Adrenal gland (tissue), 12 donors: ENCODE results near the gene TMEM270. TPM values are rescaled to one million over a fixed set of nuclear protein-coding genes. Genes with fewer than 3 reads are reported as not detected.
A peak's percentile ranks its signal among the peaks of the same experiment; 100 is the strongest.

ENCODE experiments used
- DNase-seq, 7 donors: peaks; one replicate each; pipeline ENCODE4 v3.0.0-alpha.2; 2019 to 2020
- H3K27ac ChIP-seq, 5 donors: fragments of 200-600 bp; sonication (generic) in 4 of 5; 1 replicate in 3 of 5; 2 replicates in 2 of 5; pipeline versions ENCODE4 v1.5.1 to v1.8.0; 2016 to 2020; ENCODE audit warnings: mild to moderate bottlenecking in 1 of 5
- H3K27me3 ChIP-seq: fragments of 200-600 bp; 2 replicates; pipeline ENCODE4 v1.8.0; 2021
- H3K36me3 ChIP-seq, 2 donors: fragments of 200-600 bp; replicated peaks in 1 of 2; 1 replicate in 1 of 2; 2 replicates in 1 of 2; pipeline versions ENCODE4 v1.5.1 to v1.8.0; 2018 to 2022
- H3K4me1 ChIP-seq, 2 donors: fragments of 200-600 bp; replicated peaks in 1 of 2; 1 replicate in 1 of 2; 2 replicates in 1 of 2; pipeline versions ENCODE4 v1.5.1 to v1.8.0; 2018 to 2021
- H3K4me3 ChIP-seq, 4 donors: fragments of 200-600 bp; sonication (generic) in 3 of 4; one replicate each; pipeline ENCODE4 v1.5.1; 2016 to 2018
- H3K9me3 ChIP-seq, 3 donors: fragments of 200-600 bp; sonication (generic) in 1 of 3; replicated peaks in 1 of 3; 1 replicate in 2 of 3; 2 replicates in 1 of 3; pipeline versions ENCODE4 v1.5.1 to v1.8.0; 2016 to 2021
- CTCF ChIP-seq, 6 experiments: fragments of 450-650 bp in 4 of 6; fragments of 200-600 bp in 2 of 6; sonication (generic) in 1 of 6; IDR thresholded peaks; 1 replicate in 5 of 6; 2 replicates in 1 of 6; pipeline versions ENCODE4 v1.5.1 to v1.8.0; 2016 to 2021; ENCODE audit warnings: antibody characterized with exemption in 6 of 6, mild to moderate bottlenecking in 2 of 6, moderate library complexity in 1 of 6
- POLR2A ChIP-seq, 2 donors: fragments of 450-650 bp; IDR thresholded peaks; one replicate each; pipeline ENCODE4 v1.6.1; 2017; ENCODE audit warnings: antibody characterized with exemption in 2 of 2, mild to moderate bottlenecking in 2 of 2, moderate library complexity in 1 of 2
- WGBS, 4 donors: extraction: QIAGEN DNeasy Blood & Tissue Kit in 2 of 4; methylation state at CpG; one replicate each; pipeline versions ENCODE4 v1.1.5 to v1.1.7; 2013 to 2017; 5-methylcytosine and 5-hydroxymethylcytosine counted together
- intact Hi-C, 2 donors: fragments of 100-400 bp; cut with DNase I; formaldehyde crosslinking; loops; one replicate each; pipeline versions ENCODE4 v1.14.1 to v1.15.0; 2022 to 2023
- polyA plus RNA-seq, 3 donors: library from polyadenylated mRNA; stranded (reverse); fragments of 200-250 nt in 2 of 3; fragments of 350-450 nt in 1 of 3; fragmentation: Illumina TruSeq in 1 of 3; extraction: RNeasy Lipid Tissue Mini Kit (QIAGEN cat#74804) in 1 of 3; gene quantifications; one replicate each; pipeline ENCODE4 v1.2.3, GENCODE V29; 2013 to 2014
- total RNA-seq, 9 donors: library from RNA; depleted of rRNA in 4 of 9; stranded (reverse); fragments of >200 nt in 4 of 9; fragments of 120-200 nt in 1 of 9; fragmentation: NEBNext Ultra II Directional in 1 of 9; extraction: Animal tissue kit (Norgen Biotek cat#: 25700) in 1 of 9; gene quantifications; one replicate each; pipeline versions ENCODE4 v1.1.0 to v1.2.4, GENCODE V29; 2013 to 2023
- donor health status: healthy with polysubstance abuse.
- donor health status: Bipolar disorder and iron deficiency.
- donor health status: DM: yes; HTN: yes; CAD: no.
- donor health status: DM: no; HTN: no; CAD: no.
- donor health status: DM: no; HTN: no; CAD: no.
- donor health status: DM: yes; HTN: yes; CAD: no.

The TMEM270 gene
- total and polyA plus RNA-seq, 12 donors, result 0.20 to 0.56 TPM; not detected in 10

- Histone ChIP-seq H3K27me3 (no peaks in the 10 kb centered on the region), H3K36me3 (no peaks in the 10 kb centered on the region), H3K4me1 (peaks cover 0 to 1% of the 10 kb centered on the region in 2 donors), H3K27ac (no peak overlapping the region), H3K4me3 (no peak overlapping the region), H3K9me3 (no peaks in the 10 kb centered on the region)
- WGBS, 4 donors, result 76 to 94% (median 89%) methylated on average over 10 of the region's 10 CpGs
- DNase-seq, result no peak
- intact Hi-C loops, result no loop called here
- TF ChIP-seq POLR2A (IDR thresholded peaks at IDR 0.05) (no peak), CTCF (IDR thresholded peaks at IDR 0.05) (no peak)
Observed at GRCh38 chr7:73847941-73848723, 12.8 kb upstream of the TMEM270 start.

GRCh38 chr7:73850781-73851207 lies 10.2 kb upstream of the TMEM270 start:
- Histone ChIP-seq H3K9me3 (no peaks in the 10 kb centered on the region), H3K4me3 (no peak overlapping the region), H3K27me3 (no peaks in the 10 kb centered on the region), H3K27ac (no peak overlapping the region), H3K4me1 (peaks cover 0 to 6% of the 10 kb centered on the region in 2 donors), H3K36me3 (no peaks in the 10 kb centered on the region)
- intact Hi-C loops, result loop anchor here in 1 of 2 donors (10.0 kb wide), 1 partner anchor 246 kb away; no protein-coding TSS in a partner anchor
- TF ChIP-seq CTCF (IDR thresholded peaks at IDR 0.05), result no peak
- TF ChIP-seq POLR2A (IDR thresholded peaks at IDR 0.05), result no peak
- DNase-seq, result no peak
- WGBS, 4 donors, result 70 to 79% (median 73%) methylated on average over 4 of the region's 4 CpGs

- peak in 2 of 7 donors; percentile 25 to 48 for DNase-seq
- 30 to 50% (median 46%) methylated on average over 6 to 8 of the region's 8 CpGs for WGBS, 4 donors
- no peak for TF ChIP-seq CTCF (IDR thresholded peaks at IDR 0.05)
- no peak for TF ChIP-seq POLR2A (IDR thresholded peaks at IDR 0.05)
- no peaks in the 10 kb centered on the region for H3K9me3 ChIP-seq
- H3K4me1 ChIP-seq, result peaks cover 0 to 6% of the 10 kb centered on the region in 2 donors
- H3K36me3 ChIP-seq, result no peaks in the 10 kb centered on the region
- no peak overlapping the region for H3K4me3 ChIP-seq
- H3K27me3 ChIP-seq, result no peaks in the 10 kb centered on the region
- peak overlapping the region in 1 of 5 donors; percentile 59 for H3K27ac ChIP-seq
- intact Hi-C loops, result loop anchor here in 1 of 2 donors (10.0 kb wide), 1 partner anchor 247 kb away; no protein-coding TSS in a partner anchor
Observed at GRCh38 chr7:73851410-73852338, 9.3 kb upstream of the TMEM270 start.

- no peak for DNase-seq
- no peak overlapping the region for H3K27ac ChIP-seq
- WGBS, 4 donors, result 72 to 82% (median 79%) methylated on average over 5 of the region's 5 CpGs
- intact Hi-C loops, result loop anchor here in 1 of 2 donors (10.0 kb wide), 1 partner anchor 248 kb away; no protein-coding TSS in a partner anchor
- H3K36me3 ChIP-seq, result no peaks in the 10 kb centered on the region
- H3K4me3 ChIP-seq, result no peak overlapping the region
- no peaks in the 10 kb centered on the region for H3K9me3 ChIP-seq
- TF ChIP-seq POLR2A (IDR thresholded peaks at IDR 0.05), result no peak
- no peak for TF ChIP-seq CTCF (IDR thresholded peaks at IDR 0.05)
- H3K27me3 ChIP-seq, result no peaks in the 10 kb centered on the region
- H3K4me1 ChIP-seq, result peaks cover 0 to 6% of the 10 kb centered on the region in 2 donors
Observed at GRCh38 chr7:73852500-73852899, 8.5 kb upstream of the TMEM270 start.
